Caco-2 (cell line): ENCODE measurements around the gene PITPNM3. TPM values are rescaled to one million over a fixed set of nuclear protein-coding genes. Genes with fewer than 3 reads are reported as not detected.
A peak's percentile ranks its signal among the peaks of the same experiment; 100 is the strongest.

Experiments
- BruUV-seq: library from RNA; stranded (reverse); fragments of 400-500 nt; replicated peaks from 2 replicates; lab custom pipeline; 2021; lab: Mats Ljungman, UMichigan
- CTCF ChIA-PET: fragments of 300-600 bp; sonication (Branson Sonifier 250); formaldehyde crosslinking; loops from one replicate; lab custom pipeline; 2022; ENCODE audit warnings: antibody characterized with exemption; lab: Charles Lee
- POLR2A ChIA-PET: fragments of 300-600 bp; sonication (Branson Sonifier 250); formaldehyde crosslinking; loops from one replicate; lab custom pipeline; 2022; ENCODE audit warnings: antibody characterized with exemption; lab: Charles Lee
- DNase-seq, 2 experiments: peaks; one replicate each; pipeline versions ENCODE4 v3.0.0 to v3.0.0-alpha.2; 2020 to 2022
- H3K27me3 ChIP-seq: replicated peaks from 2 replicates; pipeline ENCODE4 v1.6.0; 2011; ENCODE audit warnings: low read length; ENCODE audit not compliant: control insufficient read depth, insufficient read depth
- H3K36me3 ChIP-seq: 2 replicates; pipeline ENCODE4 v1.5.1; 2011; ENCODE audit warnings: low read length; ENCODE audit not compliant: control insufficient read depth, insufficient read depth
- H3K4me1 ChIP-seq: fragments of 250-450 bp; sonication (Bioruptor Pico); 2 replicates; pipeline ENCODE4 v1.5.1; 2020; ENCODE audit warnings: mild to moderate bottlenecking
- H3K4me3 ChIP-seq: 2 replicates; pipeline ENCODE4 v1.5.1; 2011; ENCODE audit warnings: low read depth, mild to moderate bottlenecking, control low read depth, low read length
- H3K9me3 ChIP-seq: fragments of 250-450 bp; sonication (Bioruptor Pico); 2 replicates; pipeline ENCODE4 v1.5.1; 2020; ENCODE audit warnings: mild to moderate bottlenecking, moderate library complexity
- H3K27ac Mint-ChIP-seq: one replicate; pipeline ENCODE4 v1.8.0; 2022; ENCODE audit warnings: mixed read lengths; ENCODE audit not compliant: unreplicated experiment
- H3K27me3 Mint-ChIP-seq: one replicate; pipeline ENCODE4 v1.8.0; 2022; ENCODE audit warnings: mixed read lengths; ENCODE audit not compliant: insufficient read depth, unreplicated experiment
- H3K36me3 Mint-ChIP-seq: one replicate; pipeline ENCODE4 v1.8.0; 2022; ENCODE audit warnings: mild to moderate bottlenecking, mixed read lengths; ENCODE audit not compliant: insufficient read depth, unreplicated experiment
- H3K4me1 Mint-ChIP-seq: one replicate; pipeline ENCODE4 v1.8.0; 2022; ENCODE audit warnings: low read depth, mixed read lengths; ENCODE audit not compliant: unreplicated experiment
- H3K4me3 Mint-ChIP-seq: one replicate; pipeline ENCODE4 v1.8.0; 2022; ENCODE audit warnings: mild to moderate bottlenecking, moderate library complexity, mixed read lengths; ENCODE audit not compliant: unreplicated experiment
- H3K9me3 Mint-ChIP-seq: one replicate; pipeline ENCODE4 v1.8.0; 2022; ENCODE audit warnings: mixed read lengths; ENCODE audit not compliant: unreplicated experiment
- CTCF ChIP-seq, 2 experiments: fragments of 200-600 bp in 1 of 2; IDR thresholded peaks; 1 replicate in 1 of 2; 2 replicates in 1 of 2; pipeline versions ENCODE4 v1.5.1 to v1.8.0; 2011 to 2022; ENCODE audit warnings: antibody characterized with exemption in 1 of 2, control low read depth in 1 of 2, inconsistent platforms in 1 of 2, low read depth in 1 of 2, low read length in 1 of 2, mild to moderate bottlenecking in 1 of 2, moderate library complexity in 1 of 2; ENCODE audit not compliant: insufficient read depth in 1 of 2, severe bottlenecking in 1 of 2, unreplicated experiment in 1 of 2
- intact Hi-C: fragments of 100-400 bp; cut with micrococcal nuclease; formaldehyde crosslinking; loops from one replicate; pipeline ENCODE4 v1.10.0; 2022; ENCODE audit not compliant: unreplicated experiment
- total RNA-seq: library from RNA; stranded (reverse); gene quantifications from 2 replicates; pipeline ENCODE4 v1.2.3, GENCODE V29; 2022

The PITPNM3 gene
- total RNA-seq, 1 experiment from 2014 or later: 0.50 TPM

- intact Hi-C loops: no loop called here
- Histone ChIP-seq H3K36me3 (no peaks in the 10 kb centered on the region), H3K9me3 (no peaks in the 10 kb centered on the region), H3K27me3 (no peaks in the 10 kb centered on the region), H3K4me3 (no peak overlapping the region), H3K4me1 (no peaks in the 10 kb centered on the region)
- POLR2A ChIA-PET: no interaction called here
- no peaks in the 10 kb centered on the region for H3K4me1 Mint-ChIP-seq
- H3K36me3 Mint-ChIP-seq: no peaks in the 10 kb centered on the region
- no peak overlapping the region for H3K27ac Mint-ChIP-seq
- TF ChIP-seq CTCF (IDR thresholded peaks at IDR 0.05; ENCODE audit: insufficient read depth in 1 of 2, low read depth in 1 of 2, low read length in 1 of 2, severe bottlenecking in 1 of 2, unreplicated experiment in 1 of 2): no peak
- DNase-seq: no peak
- peaks cover 5% of the 10 kb centered on the region for H3K27me3 Mint-ChIP-seq
- H3K9me3 Mint-ChIP-seq: no peaks in the 10 kb centered on the region
- no peak overlapping the region for H3K4me3 Mint-ChIP-seq
- CTCF ChIA-PET: no interaction called here
- no TSS peak for BruUV-seq
Observed at GRCh38 chr17:6437466-6437865, 118.9 kb downstream of the PITPNM3 start.

- H3K4me3 Mint-ChIP-seq: no peak overlapping the region
- no peaks in the 10 kb centered on the region for H3K36me3 Mint-ChIP-seq
- H3K4me1 Mint-ChIP-seq: no peaks in the 10 kb centered on the region
- H3K4me3 ChIP-seq: no peak overlapping the region
- H3K27ac Mint-ChIP-seq: no peak overlapping the region
- intact Hi-C loops: no loop called here
- H3K36me3 ChIP-seq: no peaks in the 10 kb centered on the region
- no peaks in the 10 kb centered on the region for H3K9me3 ChIP-seq
- no peaks in the 10 kb centered on the region for H3K4me1 ChIP-seq
- CTCF ChIA-PET: interaction anchor here (0.5 to 1.0 kb wide), 9 partner anchors 8 to 1022 kb away, joined by 3 to 7 read pairs (median 3); partner anchors contain the start of gene PIMREG
- DNase-seq: peak; percentile 47 to 53
- no TSS peak for BruUV-seq
- H3K9me3 Mint-ChIP-seq: no peaks in the 10 kb centered on the region
- TF ChIP-seq CTCF (IDR thresholded peaks at IDR 0.05; ENCODE audit: insufficient read depth in 1 of 2, low read depth in 1 of 2, low read length in 1 of 2, severe bottlenecking in 1 of 2, unreplicated experiment in 1 of 2): peak; percentile 54 to 58
- POLR2A ChIA-PET: no interaction called here
- no peaks in the 10 kb centered on the region for H3K27me3 ChIP-seq
- H3K27me3 Mint-ChIP-seq: peaks cover 5% of the 10 kb centered on the region
Observed at GRCh38 chr17:6435968-6436367, 120.4 kb downstream of the PITPNM3 start.

GRCh38 chr17:6435051-6435450 lies 121.3 kb downstream of the PITPNM3 start, which contains the start of gene AIPL1:
AIPL1 (minus strand) TSS chr17:6435121; CDS start chr17:6435104, 17 bp downstream.
- no peaks in the 10 kb centered on the region for H3K36me3 ChIP-seq
- DNase-seq: no peak
- Mint-ChIP-seq H3K4me3 (no peak within 1 kb of the TSS), H3K27ac (no peak within 1 kb of the TSS), H3K9me3 (peaks cover 2% of the 10 kb centered on the region), H3K4me1 (no peaks in the 10 kb centered on the region), H3K36me3 (no peaks in the 10 kb centered on the region), H3K27me3 (peaks cover 5% of the 10 kb centered on the region)
- H3K9me3 ChIP-seq: no peaks in the 10 kb centered on the region
- intact Hi-C loops: no loop called here
- no peaks in the 10 kb centered on the region for H3K4me1 ChIP-seq
- TF ChIP-seq CTCF (IDR thresholded peaks at IDR 0.05; ENCODE audit: insufficient read depth in 1 of 2, low read depth in 1 of 2, low read length in 1 of 2, severe bottlenecking in 1 of 2, unreplicated experiment in 1 of 2): no peak
- H3K27me3 ChIP-seq: no peaks in the 10 kb centered on the region
- ChIA-PET POLR2A (no interaction called here), CTCF (interaction anchor here (0.7 kb wide), 1 partner anchor 255 kb away, joined by 3 read pairs; no protein-coding TSS in a partner anchor)
- BruUV-seq: no TSS peak
- H3K4me3 ChIP-seq: no peak within 1 kb of the TSS
